B cell (primary cell): Measurements from ENCODE around the gene CPLX3. TPM values are rescaled to one million over a fixed set of nuclear protein-coding genes. Genes with fewer than 3 reads are reported as not detected.

Experiments used
- ATAC-seq: fragments of 200-7000 bp; cut with Tn5 transposase; one replicate; pipeline ENCODE4 v1.10.0; 2021; ENCODE audit warnings: low read depth, mild to moderate bottlenecking, moderate number of reproducible peaks, moderate library complexity
- CTCF ChIA-PET: fragments of 350-600 bp; sonication (Branson Sonifier 250); formaldehyde crosslinking; loops from one replicate; lab custom pipeline; 2021; ENCODE audit warnings: antibody characterized with exemption, inconsistent platforms; lab: Charles Lee
- POLR2A ChIA-PET: fragments of 350-600 bp; sonication (Branson Sonifier 250); formaldehyde crosslinking; loops from one replicate; lab custom pipeline; 2021; ENCODE audit warnings: antibody characterized with exemption; lab: Charles Lee
- DNase-seq: peaks from one replicate; pipeline ENCODE4 v3.0.0; 2013
- H2AFZ ChIP-seq: 2 replicates; pipeline ENCODE4 v1.6.1; 2012; ENCODE audit warnings: mild to moderate bottlenecking, low read depth, low read length; ENCODE audit not compliant: insufficient read depth, poor library complexity, severe bottlenecking
- H3K27ac ChIP-seq, 2 donors: 1 replicate in 1 of 2; 2 replicates in 1 of 2; pipeline ENCODE4 v1.5.1; 2012 to 2013; ENCODE audit warnings: low read length in 2 of 2, mild to moderate bottlenecking in 2 of 2, moderate library complexity in 1 of 2
- H3K27me3 ChIP-seq, 4 experiments: fragments of 200-600 bp in 1 of 4; sonication (generic) in 1 of 4; replicated peaks in 1 of 4; 1 replicate in 2 of 4; 2 replicates in 2 of 4; pipeline versions ENCODE4 v1.6.1 to v1.7.0; 2013 to 2016; ENCODE audit warnings: low read length in 3 of 4, mild to moderate bottlenecking in 2 of 4, mixed read lengths in 1 of 4, moderate library complexity in 1 of 4; ENCODE audit not compliant: insufficient read depth in 4 of 4, control insufficient read depth in 3 of 4; ENCODE audit errors: control extremely low read depth in 1 of 4
- H3K36me3 ChIP-seq, 2 experiments: replicated peaks in 1 of 2; 1 replicate in 1 of 2; 2 replicates in 1 of 2; pipeline versions ENCODE4 v1.6.1 to v1.7.1; 2013; ENCODE audit warnings: low read length in 1 of 2; ENCODE audit not compliant: insufficient read depth in 2 of 2, control insufficient read depth in 1 of 2; ENCODE audit errors: control extremely low read depth in 1 of 2, extremely low read depth in 1 of 2
- H3K4me1 ChIP-seq, 2 donors: fragments of 200-600 bp in 1 of 2; sonication (generic) in 1 of 2; 1 replicate in 1 of 2; 2 replicates in 1 of 2; pipeline versions ENCODE4 v1.5.1 to v1.6.1; 2013 to 2017; ENCODE audit warnings: low read length in 2 of 2; ENCODE audit not compliant: control insufficient read depth in 2 of 2, insufficient read depth in 2 of 2
- H3K4me2 ChIP-seq: replicated peaks from 2 replicates; pipeline ENCODE3; 2012; ENCODE audit warnings: mild to moderate bottlenecking, low read depth, low read length; ENCODE audit not compliant: poor library complexity, severe bottlenecking
- H3K4me3 ChIP-seq, 5 experiments: fragments of 200-600 bp in 1 of 5; sonication (generic) in 1 of 5; 1 replicate in 3 of 5; 2 replicates in 2 of 5; pipeline versions ENCODE4 v1.5.1 to v1.7.0; 2011 to 2016; ENCODE audit warnings: low read length in 4 of 5, mild to moderate bottlenecking in 4 of 5, low read depth in 2 of 5, control low read depth in 1 of 5, moderate library complexity in 1 of 5; ENCODE audit not compliant: insufficient read depth in 1 of 5; ENCODE audit errors: control extremely low read depth in 1 of 5, extremely low read depth in 1 of 5
- H3K79me2 ChIP-seq: fragments of 200-600 bp; sonication (generic); one replicate; pipeline ENCODE4 v1.6.0; 2016; ENCODE audit warnings: low read length; ENCODE audit not compliant: control insufficient read depth, insufficient read depth
- H3K9ac ChIP-seq: fragments of 200-600 bp; sonication (generic); 2 replicates; pipeline ENCODE4 v1.6.1; 2017; ENCODE audit warnings: mild to moderate bottlenecking, low read length, moderate library complexity
- H3K9me3 ChIP-seq, 3 donors: one replicate each; pipeline versions ENCODE4 v1.6.1 to v1.7.1; 2013; ENCODE audit warnings: low read length in 2 of 3; ENCODE audit not compliant: control insufficient read depth in 2 of 3, insufficient read depth in 1 of 3; ENCODE audit errors: control extremely low read depth in 1 of 3
- H4K20me1 ChIP-seq: 2 replicates; pipeline ENCODE4 v1.6.0; 2012; ENCODE audit warnings: mild to moderate bottlenecking, low read length; ENCODE audit not compliant: insufficient read depth, control insufficient read depth, poor library complexity, severe bottlenecking
- H3K27ac Mint-ChIP-seq: one replicate; pipeline ENCODE4 v1.8.0; 2021; ENCODE audit warnings: mixed read lengths
- H3K27me3 Mint-ChIP-seq: one replicate; pipeline ENCODE4 v1.8.0; 2021; ENCODE audit warnings: mixed read lengths
- H3K4me1 Mint-ChIP-seq: one replicate; pipeline ENCODE4 v1.8.0; 2021; ENCODE audit warnings: mixed read lengths
- H3K4me3 Mint-ChIP-seq: one replicate; pipeline ENCODE4 v1.8.0; 2021; ENCODE audit warnings: mixed read lengths
- H3K9me3 Mint-ChIP-seq: one replicate; pipeline ENCODE4 v1.8.0; 2022; ENCODE audit warnings: mixed read lengths; ENCODE audit not compliant: insufficient read depth
- CTCF ChIP-seq: fragments of 200-600 bp; IDR thresholded peaks from one replicate; pipeline ENCODE4 v1.8.0; 2022; ENCODE audit warnings: antibody characterized with exemption, mild to moderate bottlenecking
- EZH2 ChIP-seq: IDR thresholded peaks from 2 replicates; pipeline ENCODE4 v1.6.1; 2012; ENCODE audit warnings: borderline replicate concordance, low read depth, mild to moderate bottlenecking, moderate library complexity, low read length; ENCODE audit not compliant: insufficient read depth, poor library complexity, severe bottlenecking
- WGBS: methylation state at CpG from one replicate; pipeline ENCODE4 v1.1.5; 2013; ENCODE audit warnings: missing lambda C conversion rate; ENCODE audit not compliant: insufficient coverage; 5-methylcytosine and 5-hydroxymethylcytosine counted together
- intact Hi-C: fragments of 100-400 bp; cut with micrococcal nuclease; formaldehyde crosslinking; loops from one replicate; pipeline ENCODE4 v1.10.0; 2022
- polyA plus RNA-seq: library from polyadenylated mRNA; depleted of rRNA; stranded (reverse); fragments of >200 nt; gene quantifications from 2 replicates; pipeline ENCODE4 v1.2.3, GENCODE V29; 2012
- total RNA-seq, 2 donors: library from RNA; stranded (reverse); fragments of 120-200 nt in 1 of 2; gene quantifications; 1 replicate in 1 of 2; 2 replicates in 1 of 2; pipeline versions ENCODE4 v1.2.3 to v1.2.4, GENCODE V29; 2013 to 2022

CPLX3 gene
- total and polyA plus RNA-seq, 2 donors (not counting 1 experiment from before 2014, with no cell fraction given), result 0.60 TPM; not detected in 1

DNA sequence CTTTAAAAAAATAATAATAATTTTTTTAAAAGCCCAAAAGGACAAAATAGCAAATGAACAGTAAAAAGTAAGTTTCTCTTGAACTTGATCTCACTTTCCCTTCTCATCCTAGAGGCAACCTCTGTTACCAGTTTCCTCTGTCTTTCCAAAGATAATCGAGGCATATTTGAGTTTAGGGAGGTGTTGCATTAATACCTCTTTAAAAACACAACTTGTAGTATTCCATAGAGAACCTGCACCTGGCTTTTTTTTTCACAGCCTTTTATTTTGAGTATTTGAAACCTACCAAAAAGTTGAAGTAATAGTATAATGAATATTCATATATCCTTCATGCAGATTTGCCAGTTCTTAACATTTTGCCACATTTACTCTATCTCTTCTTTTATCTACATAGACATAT lies 35.4 kb upstream of the CPLX3 start:
- Histone ChIP-seq H3K4me3 (peak overlapping the region in 4 of 5 experiments; percentile 57 to 81 (median 69)), H3K9ac (peak overlapping the region; percentile 68)
- H3K9me3 Mint-ChIP-seq, result no peaks in the 10 kb centered on the region

More for the DNA sequence above, 35.4 kb upstream of the CPLX3 start:
- CTCF ChIA-PET, result interaction anchor here (0.7 to 37.1 kb wide), 4 partner anchors 4 to 325 kb away, joined by 3 to 2548 read pairs (median 1332); partner anchors contain the start of genes CSK and LMAN1L
- POLR2A ChIA-PET, result interaction anchor here (2.0 to 15.8 kb wide), 2 partner anchors 9 to 13 kb away, joined by 12 to 572 read pairs; partner anchors contain the start of gene CSK
- peak overlapping the region; percentile 90 to 93 for H3K27ac ChIP-seq
- peak overlapping the region; percentile 91 for H3K4me2 ChIP-seq
- peak overlapping the region; percentile 90 for H3K27ac Mint-ChIP-seq
- intact Hi-C loops, result no loop called here
- peaks cover 0 to 53% of the 10 kb centered on the region in 2 experiments for H3K36me3 ChIP-seq
- peaks cover 82 to 99% of the 10 kb centered on the region in 2 donors for H3K4me1 ChIP-seq
- no peaks in the 10 kb centered on the region for H3K27me3 Mint-ChIP-seq
- H2AFZ ChIP-seq, result no peak overlapping the region
- peaks cover 65% of the 10 kb centered on the region for H4K20me1 ChIP-seq
- WGBS, result no CpG with 5 or more reads among the region's 1 CpG
- no peaks in the 10 kb centered on the region for H3K27me3 ChIP-seq
- H3K4me3 Mint-ChIP-seq, result peak overlapping the region; percentile 93
- H3K4me1 Mint-ChIP-seq, result peaks cover 96% of the 10 kb centered on the region
- no peak for DNase-seq
- no peaks in the 10 kb centered on the region for H3K9me3 ChIP-seq
- TF ChIP-seq EZH2, result no peak
- no peak for TF ChIP-seq CTCF
- H3K79me2 ChIP-seq, result peaks cover 82% of the 10 kb centered on the region
- no peak for ATAC-seq
